OCI-LY3 (cell line): ENCODE measurements around the gene C10orf95.

Source experiments
- CTCF ChIP-seq: fragments of 200-600, 300-600 bp; sonication (generic); IDR thresholded peaks from 2 replicates; pipeline ENCODE4 v1.5.1; 2014; ENCODE audit warnings: antibody characterized with exemption, low read length, low read depth
- EZH2phosphoT487 ChIP-seq: fragments of 200-600 bp; shearing (Covaris generic); IDR thresholded peaks from 2 replicates; pipeline ENCODE4 v1.6.1; 2018; ENCODE audit warnings: antibody characterized with exemption, mixed run types, low read depth

GRCh38 chr10:102450124-102450373 lies 1.3 kb downstream of the C10orf95 start:
- no peak for TF ChIP-seq CTCF
- no peak for TF ChIP-seq EZH2phosphoT487
